Testis (tissue), 2 donors: ENCODE measurements around the gene URB1.

Source experiments
- CTCF ChIP-seq, 3 experiments: fragments of 450-650 bp in 2 of 3; fragments of 200-600 bp in 1 of 3; sonication (generic) in 1 of 3; IDR thresholded peaks; one replicate each; pipeline ENCODE4 v1.5.1; 2016 to 2019; ENCODE audit warnings: antibody characterized with exemption in 3 of 3, mild to moderate bottlenecking in 2 of 3, moderate library complexity in 1 of 3
- POLR2A ChIP-seq: fragments of 450-650 bp; IDR thresholded peaks from one replicate; pipeline ENCODE4 v1.6.1; 2017; ENCODE audit warnings: antibody characterized with exemption, mild to moderate bottlenecking, moderate library complexity

- TF ChIP-seq CTCF (IDR thresholded peaks at IDR 0.05): no peak
- TF ChIP-seq POLR2A: no peak
Measured at GRCh38 chr21:32360401-32360975, 32.3 kb downstream of the URB1 start.
